Hepatocyte (in vitro differentiated cells): ENCODE data around the gene ZDHHC14.

Source experiments
- EZH2 ChIP-seq: fragments of 200-600 bp; sonication (generic); IDR thresholded peaks from 2 replicates; pipeline ENCODE4 v1.6.1; 2016; ENCODE audit warnings: antibody characterized with exemption, mild to moderate bottlenecking, borderline replicate concordance
- TF ChIP-seq, protein P1 (sequence below): fragments of 200-600 bp; sonication (generic); IDR thresholded peaks from 2 replicates; pipeline ENCODE4 v1.5.1; 2016; ENCODE audit warnings: antibody characterized with exemption, mild to moderate bottlenecking; ENCODE audit not compliant: poor library complexity

DNA sequence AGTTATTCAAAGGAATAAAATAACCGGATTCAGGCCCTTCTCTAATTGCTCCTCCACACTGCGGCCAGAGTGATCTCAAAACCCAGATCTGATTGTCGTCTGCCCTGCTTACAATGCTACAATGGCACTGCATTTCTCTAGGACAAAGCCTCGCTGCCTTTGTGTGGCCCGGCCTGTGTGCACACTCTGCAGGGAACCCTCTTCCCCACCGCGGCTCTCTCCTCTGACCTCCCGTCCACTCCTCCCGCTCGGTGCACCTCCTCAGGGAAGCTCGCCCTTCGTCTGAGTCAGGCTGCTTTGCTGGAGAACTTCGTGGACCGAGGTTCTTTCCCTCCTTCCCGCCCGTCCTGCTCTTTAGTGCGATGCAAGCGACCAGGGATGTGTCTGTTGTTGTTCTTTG is 340.4 kb downstream of the ZDHHC14 start:
- TF ChIP-seq, protein P1, sequence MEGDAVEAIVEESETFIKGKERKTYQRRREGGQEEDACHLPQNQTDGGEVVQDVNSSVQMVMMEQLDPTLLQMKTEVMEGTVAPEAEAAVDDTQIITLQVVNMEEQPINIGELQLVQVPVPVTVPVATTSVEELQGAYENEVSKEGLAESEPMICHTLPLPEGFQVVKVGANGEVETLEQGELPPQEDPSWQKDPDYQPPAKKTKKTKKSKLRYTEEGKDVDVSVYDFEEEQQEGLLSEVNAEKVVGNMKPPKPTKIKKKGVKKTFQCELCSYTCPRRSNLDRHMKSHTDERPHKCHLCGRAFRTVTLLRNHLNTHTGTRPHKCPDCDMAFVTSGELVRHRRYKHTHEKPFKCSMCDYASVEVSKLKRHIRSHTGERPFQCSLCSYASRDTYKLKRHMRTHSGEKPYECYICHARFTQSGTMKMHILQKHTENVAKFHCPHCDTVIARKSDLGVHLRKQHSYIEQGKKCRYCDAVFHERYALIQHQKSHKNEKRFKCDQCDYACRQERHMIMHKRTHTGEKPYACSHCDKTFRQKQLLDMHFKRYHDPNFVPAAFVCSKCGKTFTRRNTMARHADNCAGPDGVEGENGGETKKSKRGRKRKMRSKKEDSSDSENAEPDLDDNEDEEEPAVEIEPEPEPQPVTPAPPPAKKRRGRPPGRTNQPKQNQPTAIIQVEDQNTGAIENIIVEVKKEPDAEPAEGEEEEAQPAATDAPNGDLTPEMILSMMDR = no peak
- no peak for TF ChIP-seq EZH2
